ENCODE measurements around the gene UGGT2.
"Not testable (repeated sequence)": the region's sequence is repeated elsewhere in the genome, so short reads cannot be mapped to it uniquely, and the experiment has no call there.

UGGT2 gene

GRCh38 chr13:95937714-95938320 is 115.4 kb downstream of the UGGT2 start:
- TF ChIP-seq JUND (IDR thresholded peaks at IDR 0.05; ENCODE audit: low read depth): no peak
- in situ Hi-C loops (cut with HindIII; ENCODE audit: low pct_unique_long_range_greater_than_20kb, low sequenced_read_pairs): no loop called here
- no peak for DNase-seq (ENCODE audit: low read depth in 1 of 2, low spot score in 1 of 2)

- no peak for TF ChIP-seq JUND (IDR thresholded peaks at IDR 0.05; ENCODE audit: low read depth)
- in situ Hi-C loops (cut with HindIII; ENCODE audit: low pct_unique_long_range_greater_than_20kb, low sequenced_read_pairs): no loop called here
- no peak for DNase-seq (ENCODE audit: low read depth in 1 of 2, low spot score in 1 of 2)
Observed at GRCh38 chr13:95931300-95932025, 121.7 kb downstream of the UGGT2 start.

- no peak for TF ChIP-seq JUND (IDR thresholded peaks at IDR 0.05; ENCODE audit: low read depth)
- in situ Hi-C loops (cut with HindIII; ENCODE audit: low pct_unique_long_range_greater_than_20kb, low sequenced_read_pairs): no loop called here
- no peak for DNase-seq (ENCODE audit: low read depth in 1 of 2, low spot score in 1 of 2)
Observed at GRCh38 chr13:95929430-95929829, 123.8 kb downstream of the UGGT2 start.

GRCh38 chr13:95928367-95928906 is 124.8 kb downstream of the UGGT2 start:
- in situ Hi-C loops (cut with HindIII; ENCODE audit: low pct_unique_long_range_greater_than_20kb, low sequenced_read_pairs); DNase-seq (ENCODE audit: low read depth in 1 of 2, low spot score in 1 of 2): not testable (repeated sequence)

GRCh38 chr13:95926231-95926630 is 127.0 kb downstream of the UGGT2 start:
- DNase-seq (ENCODE audit: low read depth in 1 of 2, low spot score in 1 of 2): no peak
- no peak for TF ChIP-seq JUND (IDR thresholded peaks at IDR 0.05; ENCODE audit: low read depth)
- in situ Hi-C loops (cut with HindIII; ENCODE audit: low pct_unique_long_range_greater_than_20kb, low sequenced_read_pairs): no loop called here

GRCh38 chr13:95924389-95924994 is 128.7 kb downstream of the UGGT2 start:
- no peak for TF ChIP-seq JUND (IDR thresholded peaks at IDR 0.05; ENCODE audit: low read depth)
- peak in 1 of 2 experiments; percentile 40 for DNase-seq (ENCODE audit: low read depth in 1 of 2, low spot score in 1 of 2)
- in situ Hi-C loops (cut with HindIII; ENCODE audit: low pct_unique_long_range_greater_than_20kb, low sequenced_read_pairs): no loop called here

GRCh38 chr13:95921485-95921884 is 131.7 kb downstream of the UGGT2 start:
- in situ Hi-C loops (cut with HindIII; ENCODE audit: low pct_unique_long_range_greater_than_20kb, low sequenced_read_pairs): no loop called here
- TF ChIP-seq JUND (IDR thresholded peaks at IDR 0.05; ENCODE audit: low read depth): no peak
- DNase-seq (ENCODE audit: low read depth in 1 of 2, low spot score in 1 of 2): no peak

GRCh38 chr13:95920485-95920884 is 132.7 kb downstream of the UGGT2 start:
- TF ChIP-seq JUND (IDR thresholded peaks at IDR 0.05; ENCODE audit: low read depth): no peak
- DNase-seq (ENCODE audit: low read depth in 1 of 2, low spot score in 1 of 2): no peak
- in situ Hi-C loops (cut with HindIII; ENCODE audit: low pct_unique_long_range_greater_than_20kb, low sequenced_read_pairs): no loop called here

GRCh38 chr13:95918860-95919259 is 134.3 kb downstream of the UGGT2 start:
- DNase-seq (ENCODE audit: low read depth in 1 of 2, low spot score in 1 of 2): no peak
- in situ Hi-C loops (cut with HindIII; ENCODE audit: low pct_unique_long_range_greater_than_20kb, low sequenced_read_pairs): no loop called here
- TF ChIP-seq JUND (IDR thresholded peaks at IDR 0.05; ENCODE audit: low read depth): no peak

- in situ Hi-C loops (cut with HindIII; ENCODE audit: low pct_unique_long_range_greater_than_20kb, low sequenced_read_pairs): no loop called here
- DNase-seq (ENCODE audit: low read depth in 1 of 2, low spot score in 1 of 2): no peak
- no peak for TF ChIP-seq JUND (IDR thresholded peaks at IDR 0.05; ENCODE audit: low read depth)
Observed at GRCh38 chr13:95914991-95915501, 138.2 kb downstream of the UGGT2 start.

GRCh38 chr13:95906999-95907398 is 146.2 kb downstream of the UGGT2 start:
- in situ Hi-C loops (cut with HindIII; ENCODE audit: low pct_unique_long_range_greater_than_20kb, low sequenced_read_pairs): no loop called here
- TF ChIP-seq JUND (IDR thresholded peaks at IDR 0.05; ENCODE audit: low read depth): no peak
- no peak for DNase-seq (ENCODE audit: low read depth in 1 of 2, low spot score in 1 of 2)

GRCh38 chr13:95903569-95903968 is 149.6 kb downstream of the UGGT2 start:
- in situ Hi-C loops (cut with HindIII; ENCODE audit: low pct_unique_long_range_greater_than_20kb, low sequenced_read_pairs): no loop called here
- TF ChIP-seq JUND (IDR thresholded peaks at IDR 0.05; ENCODE audit: low read depth): no peak

GRCh38 chr13:95902741-95903140 is 150.5 kb downstream of the UGGT2 start:
- TF ChIP-seq JUND (IDR thresholded peaks at IDR 0.05; ENCODE audit: low read depth): no peak
- in situ Hi-C loops (cut with HindIII; ENCODE audit: low pct_unique_long_range_greater_than_20kb, low sequenced_read_pairs): no loop called here
- no peak for DNase-seq (ENCODE audit: low read depth in 1 of 2, low spot score in 1 of 2)

More at GRCh38 chr13:95903569-95903968, 149.6 kb downstream of the UGGT2 start:
- DNase-seq (ENCODE audit: low read depth in 1 of 2, low spot score in 1 of 2): no peak
